ENCODE results near the gene LRRC74A.

DNA sequence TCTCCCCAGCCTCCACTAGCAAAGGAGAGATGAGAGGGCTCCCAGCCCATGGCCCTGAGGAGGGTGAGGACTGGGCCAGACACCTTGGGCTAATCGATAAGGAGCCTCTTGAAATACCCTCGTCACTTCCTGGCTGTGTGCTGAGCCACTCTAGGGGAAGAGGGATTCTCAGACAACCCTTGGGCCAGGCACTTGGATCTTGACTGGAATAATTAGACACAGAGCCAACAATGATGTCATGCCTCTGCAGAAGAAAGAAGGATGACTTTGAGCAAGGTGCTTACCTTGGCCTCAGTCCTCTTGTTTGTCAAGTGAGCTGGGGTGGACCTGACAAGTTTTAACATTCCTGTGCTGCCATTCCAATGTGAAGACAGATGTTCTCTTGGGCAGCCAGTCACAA lies 83.1 kb downstream of the LRRC74A start:
- TF ChIP-seq TAF1 (IDR thresholded peaks at IDR 0.05; ENCODE audit: low read depth, low read length): no peak
- TF ChIP-seq POLR2A (IDR thresholded peaks at IDR 0.05; ENCODE audit: low read depth, low read length): no peak
- TF ChIP-seq POLR2AphosphoS5 (IDR thresholded peaks at IDR 0.05; ENCODE audit: low read depth, low read length): no peak
- TF ChIP-seq SPI1 (IDR thresholded peaks at IDR 0.05; ENCODE audit: low read depth, low read length): no peak
- TF ChIP-seq PAX5 (IDR thresholded peaks at IDR 0.05; ENCODE audit: insufficient read depth, low read length, severe bottlenecking): no peak
- no peak for TF ChIP-seq POU2F2 (IDR thresholded peaks at IDR 0.05; ENCODE audit: low read depth, low read length)
